SJSA1 (cell line): ENCODE results near the gene TAS1R2. TPM values are rescaled to one million over a fixed set of nuclear protein-coding genes. Genes with fewer than 3 reads are reported as not detected.
"Not testable (repeated sequence)": the region's sequence is repeated elsewhere in the genome, so short reads cannot be mapped to it uniquely, and the experiment has no call there.

Source experiments
- DNase-seq, 2 experiments: peaks; one replicate each; pipeline ENCODE4 v3.0.0-alpha.2; 2015 to 2020; ENCODE audit warnings: low spot score in 2 of 2, low read depth in 1 of 2
- H3K27ac ChIP-seq: fragments of 250-450 bp; sonication (Bioruptor Pico); 2 replicates; pipeline ENCODE4 v1.5.1; 2020; ENCODE audit warnings: mild to moderate bottlenecking, moderate library complexity
- H3K27me3 ChIP-seq: fragments of 250-450 bp; sonication (Bioruptor Pico); replicated peaks from 2 replicates; pipeline ENCODE4 v1.5.1; 2020; ENCODE audit warnings: mild to moderate bottlenecking, moderate library complexity
- H3K36me3 ChIP-seq: fragments of 250-450 bp; sonication (Bioruptor Pico); 2 replicates; pipeline ENCODE4 v1.5.1; 2020; ENCODE audit warnings: mild to moderate bottlenecking
- H3K4me1 ChIP-seq: fragments of 250-450 bp; sonication (Bioruptor Pico); replicated peaks from 2 replicates; pipeline ENCODE4 v1.6.1; 2021; ENCODE audit warnings: mild to moderate bottlenecking
- H3K4me3 ChIP-seq: fragments of 250-450 bp; sonication (Bioruptor Pico); 2 replicates; pipeline ENCODE4 v1.5.1; 2020; ENCODE audit warnings: mild to moderate bottlenecking
- H3K9me3 ChIP-seq: fragments of 250-450 bp; sonication (Bioruptor Pico); replicated peaks from 2 replicates; pipeline ENCODE4 v1.5.1; 2020; ENCODE audit warnings: mild to moderate bottlenecking
- total RNA-seq: library from RNA; depleted of rRNA; stranded (reverse); fragments of >200 nt; shearing (Covaris generic); gene quantifications from 2 replicates; pipeline ENCODE4 v1.2.3, GENCODE V29; 2014

Gene TAS1R2
- total RNA-seq, 1 experiment from 2014 or later = not detected

DNA sequence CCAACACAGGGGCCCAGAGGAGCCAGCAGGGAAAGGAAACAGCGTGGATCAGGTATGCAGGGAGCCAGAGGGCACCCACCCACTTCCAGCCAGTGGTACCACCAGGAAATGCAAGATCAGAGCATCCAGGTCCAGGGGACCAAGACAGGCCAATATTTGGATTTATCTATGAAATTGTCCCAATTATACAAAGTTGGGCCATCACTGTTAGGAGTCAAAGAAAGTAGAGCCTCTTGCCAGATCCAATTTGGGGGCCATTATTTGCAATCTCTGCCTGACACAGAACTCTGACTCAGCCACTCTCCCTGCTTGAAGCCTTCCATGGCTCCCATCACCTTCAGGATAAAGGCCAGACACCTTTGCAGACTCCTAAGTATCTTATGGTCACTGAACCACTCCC is 21.1 kb upstream of the TAS1R2 start:
- H3K27me3 ChIP-seq = no peaks in the 10 kb centered on the region
- H3K4me3 ChIP-seq = no peak overlapping the region
- DNase-seq = no peak
- H3K9me3 ChIP-seq = no peaks in the 10 kb centered on the region
- H3K4me1 ChIP-seq = no peaks in the 10 kb centered on the region
- H3K36me3 ChIP-seq = 0 out of 2 replicates have a peak, but pooled peaks cover 2% of the 10 kb centered on the region
- no peak overlapping the region for H3K27ac ChIP-seq

- Histone ChIP-seq H3K27me3 (no peaks in the 10 kb centered on the region), H3K9me3 (no peaks in the 10 kb centered on the region), H3K4me1 (no peaks in the 10 kb centered on the region), H3K36me3 (0 out of 2 replicates have a peak, but pooled peaks cover 2% of the 10 kb centered on the region), H3K27ac (no peak overlapping the region), H3K4me3 (no peak overlapping the region)
- DNase-seq = no peak
Measured at GRCh38 chr1:18879791-18880309, 20.4 kb upstream of the TAS1R2 start.

- H3K27ac ChIP-seq = no peak overlapping the region
- 0 out of 2 replicates have a peak, but pooled peaks cover 2% of the 10 kb centered on the region for H3K36me3 ChIP-seq
- H3K9me3 ChIP-seq = no peaks in the 10 kb centered on the region
- H3K4me1 ChIP-seq = no peaks in the 10 kb centered on the region
- no peaks in the 10 kb centered on the region for H3K27me3 ChIP-seq
- DNase-seq = no peak
- H3K4me3 ChIP-seq = no peak overlapping the region
Measured at GRCh38 chr1:18879215-18879790, 19.8 kb upstream of the TAS1R2 start.

- DNase-seq = no peak
- Histone ChIP-seq H3K9me3 (no peaks in the 10 kb centered on the region), H3K4me3 (no peak overlapping the region), H3K36me3 (0 out of 2 replicates have a peak, but pooled peaks cover 2% of the 10 kb centered on the region), H3K27me3 (no peaks in the 10 kb centered on the region), H3K27ac (no peak overlapping the region), H3K4me1 (no peaks in the 10 kb centered on the region)
Measured at GRCh38 chr1:18878538-18879214, 19.2 kb upstream of the TAS1R2 start.

DNA sequence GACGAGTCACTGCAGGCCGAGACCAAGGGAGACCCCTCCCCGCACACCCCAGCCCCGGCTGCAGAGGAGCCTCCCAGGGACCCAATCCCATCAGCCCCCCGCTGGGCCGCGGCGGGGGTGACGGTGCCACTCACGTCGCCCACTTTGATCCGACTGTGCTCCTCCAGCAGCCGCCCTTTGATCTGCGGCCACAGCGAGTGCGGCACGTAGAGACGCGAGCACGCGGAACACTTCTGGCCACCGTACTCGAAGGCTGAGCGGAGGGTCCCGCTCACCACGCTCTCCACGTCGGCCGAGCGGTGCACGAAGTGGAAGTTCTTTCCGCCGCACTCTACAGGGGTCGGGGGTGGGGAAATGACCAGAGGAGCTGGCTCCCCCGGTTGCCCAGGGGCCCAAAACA is 17.8 kb upstream of the TAS1R2 start:
- H3K27ac ChIP-seq = no peak overlapping the region
- no peak for DNase-seq
- no peak overlapping the region for H3K4me3 ChIP-seq
- H3K27me3 ChIP-seq = no peaks in the 10 kb centered on the region
- no peaks in the 10 kb centered on the region for H3K9me3 ChIP-seq
- no peaks in the 10 kb centered on the region for H3K4me1 ChIP-seq
- no peaks in the 10 kb centered on the region for H3K36me3 ChIP-seq

DNA sequence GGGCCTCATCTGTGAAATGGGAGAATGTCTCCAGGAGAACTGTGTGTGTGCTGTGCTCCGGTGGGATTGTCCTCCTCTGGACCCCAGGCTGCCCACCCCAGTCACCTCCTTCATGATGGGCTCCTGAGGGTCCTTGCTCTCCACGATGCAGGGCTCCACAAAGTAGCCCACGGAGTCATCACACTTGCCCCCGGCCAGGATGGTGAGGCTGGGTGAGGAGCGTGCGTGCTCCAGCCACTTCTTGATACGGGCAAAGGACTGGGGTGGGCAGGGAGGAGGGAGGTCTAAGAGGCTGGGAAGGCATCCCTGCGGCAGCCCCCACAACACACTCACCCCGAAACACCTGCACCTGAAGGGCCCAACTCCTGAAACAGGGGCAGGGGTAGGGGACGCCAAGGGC is 16.8 kb upstream of the TAS1R2 start:
- Histone ChIP-seq H3K27ac (no peak overlapping the region), H3K27me3 (no peaks in the 10 kb centered on the region), H3K9me3 (no peaks in the 10 kb centered on the region), H3K4me1 (no peaks in the 10 kb centered on the region), H3K4me3 (no peak overlapping the region), H3K36me3 (no peaks in the 10 kb centered on the region)
- no peak for DNase-seq

GRCh38 chr1:18875796-18876128 is 16.3 kb upstream of the TAS1R2 start:
- Histone ChIP-seq H3K36me3 (no peaks in the 10 kb centered on the region), H3K4me1 (no peaks in the 10 kb centered on the region), H3K27me3 (no peaks in the 10 kb centered on the region), H3K4me3 (no peak overlapping the region), H3K9me3 (no peaks in the 10 kb centered on the region), H3K27ac (no peak overlapping the region)
- no peak for DNase-seq

DNA sequence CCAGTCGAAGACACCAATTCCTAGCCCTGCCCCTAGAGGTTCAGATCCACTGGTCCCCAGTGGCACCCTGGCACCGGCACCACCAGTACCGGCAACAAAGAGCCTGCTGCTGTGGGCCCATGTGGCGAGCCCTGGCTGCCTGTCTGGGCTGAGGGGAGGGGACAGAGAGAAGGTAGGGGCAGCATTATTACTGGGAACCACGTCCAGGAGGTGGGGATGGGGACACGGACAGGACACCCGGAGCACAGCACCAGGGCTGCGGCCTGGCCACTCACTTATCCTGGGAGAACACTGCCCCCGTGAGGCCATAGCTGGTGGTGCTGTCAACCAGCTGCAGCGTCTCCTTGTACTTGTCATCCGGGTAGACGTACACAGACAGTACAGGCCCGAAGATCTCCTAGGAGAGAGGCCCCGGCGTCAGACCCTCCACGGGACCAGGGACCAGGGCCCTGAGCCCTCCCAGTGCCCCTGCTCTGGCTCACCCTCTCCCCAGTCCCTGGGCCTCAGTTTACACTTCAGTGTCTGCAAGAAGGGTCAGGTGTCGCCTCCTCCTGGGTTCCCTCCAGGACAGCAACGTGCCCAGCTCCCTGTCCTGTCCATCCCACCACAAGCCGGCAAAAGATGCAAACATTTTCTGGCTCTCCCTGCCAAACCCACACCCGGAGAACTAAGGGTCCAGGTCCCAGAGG is 15.8 kb upstream of the TAS1R2 start:
- Histone ChIP-seq H3K36me3 (no peaks in the 10 kb centered on the region), H3K27me3 (no peaks in the 10 kb centered on the region), H3K27ac (no peak overlapping the region), H3K9me3 (no peaks in the 10 kb centered on the region), H3K4me3 (no peak overlapping the region), H3K4me1 (no peaks in the 10 kb centered on the region)
- DNase-seq = peak; percentile 58 to 86

- Histone ChIP-seq H3K27ac (no peak overlapping the region), H3K4me1 (no peaks in the 10 kb centered on the region), H3K36me3 (no peaks in the 10 kb centered on the region), H3K4me3 (no peak overlapping the region), H3K9me3 (no peaks in the 10 kb centered on the region), H3K27me3 (no peaks in the 10 kb centered on the region)
- DNase-seq = no peak
Measured at GRCh38 chr1:18874600-18874999, 15.1 kb upstream of the TAS1R2 start.

- DNase-seq = no peak
- Histone ChIP-seq H3K27me3 (0 out of 2 replicates have a peak, but pooled peaks cover 2% of the 10 kb centered on the region), H3K9me3 (no peaks in the 10 kb centered on the region), H3K4me3 (no peak overlapping the region), H3K4me1 (no peaks in the 10 kb centered on the region), H3K27ac (no peak overlapping the region), H3K36me3 (no peaks in the 10 kb centered on the region)
Measured at GRCh38 chr1:18874036-18874435, 14.6 kb upstream of the TAS1R2 start.

- H3K4me1 ChIP-seq = no peaks in the 10 kb centered on the region
- H3K4me3 ChIP-seq = no peak overlapping the region
- H3K9me3 ChIP-seq = no peaks in the 10 kb centered on the region
- DNase-seq = no peak
- H3K27ac ChIP-seq = no peak overlapping the region
- no peaks in the 10 kb centered on the region for H3K36me3 ChIP-seq
- peaks cover 15% of the 10 kb centered on the region for H3K27me3 ChIP-seq
Measured at GRCh38 chr1:18872071-18872611, 12.7 kb upstream of the TAS1R2 start.

DNA sequence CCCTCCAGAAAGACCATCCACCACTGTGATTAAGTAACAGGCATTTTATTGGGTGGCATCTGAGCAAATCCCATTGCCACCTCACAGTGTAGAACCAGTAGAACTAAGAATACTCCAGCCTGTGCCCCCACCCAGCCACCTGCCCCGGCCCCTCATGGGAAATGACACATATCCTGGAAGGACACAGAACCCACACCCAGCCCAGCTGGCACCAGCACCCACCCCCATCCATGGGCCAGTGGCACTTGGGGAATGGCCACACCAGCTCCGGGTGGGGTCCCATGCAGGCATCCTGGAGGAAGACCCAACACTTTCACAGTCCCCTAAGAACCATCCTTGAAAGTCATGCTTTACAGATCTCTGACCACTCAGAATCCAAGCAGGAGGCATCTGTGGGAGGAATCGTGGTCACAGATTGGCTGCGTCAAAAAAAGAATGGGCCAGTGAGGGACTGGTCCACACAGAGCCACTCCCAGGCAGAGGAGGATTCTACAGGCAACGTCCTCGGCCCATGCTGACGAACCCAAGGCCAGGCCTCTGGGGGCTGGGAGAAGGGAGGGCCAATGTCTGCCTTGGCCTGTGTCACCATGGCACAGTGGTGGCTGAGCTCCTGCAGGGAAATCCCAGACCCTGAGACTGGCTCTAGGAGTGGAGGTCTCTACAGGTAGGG is 12.1 kb upstream of the TAS1R2 start:
- Histone ChIP-seq H3K4me1 (no peaks in the 10 kb centered on the region), H3K4me3 (no peak overlapping the region), H3K36me3 (no peaks in the 10 kb centered on the region), H3K9me3 (no peaks in the 10 kb centered on the region), H3K27me3 (peaks cover 20% of the 10 kb centered on the region), H3K27ac (no peak overlapping the region)
- no peak for DNase-seq

- H3K9me3 ChIP-seq = no peaks in the 10 kb centered on the region
- no peaks in the 10 kb centered on the region for H3K36me3 ChIP-seq
- no peaks in the 10 kb centered on the region for H3K4me1 ChIP-seq
- no peak for DNase-seq
- H3K27ac ChIP-seq = no peak overlapping the region
- no peak overlapping the region for H3K4me3 ChIP-seq
- peaks cover 24% of the 10 kb centered on the region for H3K27me3 ChIP-seq
Measured at GRCh38 chr1:18870957-18871356, 11.5 kb upstream of the TAS1R2 start.

DNA sequence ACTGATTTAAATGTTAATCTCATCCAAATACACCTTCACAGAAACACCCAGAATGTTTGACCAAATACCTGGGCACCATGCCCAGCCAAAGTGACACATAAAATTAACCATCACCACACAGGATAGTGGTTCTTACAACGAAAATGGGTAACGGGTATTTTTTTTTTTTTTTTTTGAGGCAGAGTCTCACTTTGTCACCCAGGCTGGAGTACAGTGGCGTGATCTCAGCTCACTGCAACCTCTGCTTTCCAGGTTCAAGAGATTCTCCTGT is 11.1 kb upstream of the TAS1R2 start:
- not testable (repeated sequence) for H3K36me3 ChIP-seq, H3K4me1 ChIP-seq, DNase-seq, H3K9me3 ChIP-seq, H3K4me3 ChIP-seq, H3K27ac ChIP-seq
- H3K27me3 ChIP-seq = peaks cover 26% of the 10 kb centered on the region
